Muscle layer of colon (tissue), 2 donors: ENCODE data around the gene USP48.
"Not testable (repeated sequence)": the region's sequence is repeated elsewhere in the genome, so short reads cannot be mapped to it uniquely, and the experiment has no call there.

Experiments
- H3K27ac ChIP-seq: one replicate; pipeline ENCODE4 v1.7.0; 2013; ENCODE audit warnings: low read depth, mild to moderate bottlenecking, low read length, moderate library complexity
- H3K27me3 ChIP-seq, 2 donors: one replicate each; pipeline ENCODE4 v1.7.0; 2013; ENCODE audit warnings: low read length in 2 of 2, mild to moderate bottlenecking in 2 of 2; ENCODE audit not compliant: insufficient read depth in 2 of 2, control insufficient read depth in 1 of 2
- H3K36me3 ChIP-seq: one replicate; pipeline ENCODE4 v1.7.0; 2013; ENCODE audit warnings: mild to moderate bottlenecking, low read length; ENCODE audit not compliant: insufficient read depth
- H3K4me1 ChIP-seq: one replicate; pipeline ENCODE4 v1.7.0; 2013; ENCODE audit warnings: mild to moderate bottlenecking, low read length; ENCODE audit not compliant: insufficient read depth
- H3K4me3 ChIP-seq, 2 donors: one replicate each; pipeline ENCODE4 v1.7.0; 2013; ENCODE audit warnings: low read length in 2 of 2, low read depth in 1 of 2, mild to moderate bottlenecking in 1 of 2, moderate library complexity in 1 of 2
- H3K9ac ChIP-seq: one replicate; pipeline ENCODE4 v1.7.0; 2013; ENCODE audit warnings: low read length
- H3K9me3 ChIP-seq: one replicate; pipeline ENCODE4 v1.7.0; 2013; ENCODE audit warnings: mild to moderate bottlenecking, low read length
- donor health status: abdominal sarcoma.
- donor health status: Adenocarcinoma of cecum.

USP48 gene

DNA sequence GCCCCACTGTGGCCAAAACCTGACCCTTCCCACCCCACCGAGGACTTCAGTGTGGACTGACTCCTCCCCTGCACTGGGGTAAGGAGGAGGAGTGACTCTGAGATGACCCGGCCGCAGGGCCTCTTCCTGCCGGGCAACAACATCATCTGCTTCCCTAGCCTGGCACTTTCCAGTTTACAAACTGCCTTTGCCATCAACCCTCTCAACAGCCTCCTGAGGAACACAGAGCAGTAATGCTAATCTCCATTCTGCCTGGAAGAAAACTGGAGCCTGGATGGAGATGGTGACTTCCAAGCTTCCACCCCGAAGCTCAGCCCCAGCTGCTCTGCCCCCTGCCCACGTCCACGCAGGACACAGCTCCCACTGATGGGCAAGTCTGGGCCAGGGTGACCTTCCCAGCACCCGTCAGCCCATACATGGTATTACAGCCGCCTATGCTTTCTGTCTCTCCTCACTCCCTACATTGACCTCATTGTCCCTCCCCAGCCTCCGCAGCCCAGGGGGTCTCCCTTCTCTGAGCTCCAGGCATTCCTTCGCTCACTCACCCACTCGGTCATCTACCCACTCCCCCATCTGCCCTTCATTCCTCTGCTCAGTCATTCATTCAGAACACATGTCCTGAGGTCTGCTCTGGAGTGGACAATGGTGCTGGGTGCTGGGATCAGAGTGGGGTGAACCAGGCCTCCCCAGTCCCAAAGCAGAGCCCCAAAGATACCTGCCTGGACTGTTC is 148.0 kb downstream of the USP48 start:
- no peak overlapping the region for H3K27ac ChIP-seq
- no peaks in the 10 kb centered on the region for H3K9me3 ChIP-seq
- no peak overlapping the region for H3K9ac ChIP-seq

DNA sequence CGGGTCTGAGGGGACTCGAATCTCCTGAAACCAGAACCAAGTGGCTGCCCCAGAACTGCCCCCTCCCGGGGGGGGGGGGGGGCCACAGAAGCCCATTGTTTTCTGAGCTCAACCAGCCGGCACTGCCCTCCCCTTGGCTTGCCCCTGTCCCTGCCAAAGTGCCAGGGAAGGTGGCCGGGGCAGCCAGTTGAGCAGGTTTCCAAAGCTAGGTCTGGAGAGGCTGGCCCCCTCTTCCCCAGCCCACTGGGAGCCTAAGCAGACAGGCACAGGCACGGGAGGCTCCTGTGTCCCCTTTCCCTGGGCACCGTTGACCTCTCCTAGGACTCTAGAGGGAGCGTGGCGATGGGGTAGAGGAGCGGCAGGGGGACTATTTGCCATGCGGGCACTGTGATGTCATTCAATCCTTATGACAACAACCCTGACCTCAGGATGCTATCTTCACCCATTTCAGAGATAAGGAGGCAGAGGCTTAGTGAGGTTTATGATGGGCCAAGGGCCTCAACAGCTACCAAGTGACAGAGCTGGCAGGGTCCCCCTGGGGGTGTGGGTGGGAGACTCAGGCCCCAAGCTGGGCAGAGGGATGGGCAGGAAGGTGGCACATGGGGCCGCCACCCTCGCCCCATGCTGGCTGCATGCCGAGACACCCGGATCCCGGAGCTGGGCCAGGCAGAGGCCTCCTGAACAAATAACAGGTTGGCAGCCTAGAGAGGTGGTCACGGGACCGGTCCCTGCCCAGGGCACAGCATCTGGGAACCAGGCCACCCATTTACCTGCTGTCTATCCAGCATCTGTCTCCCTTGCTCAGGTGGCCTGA is 148.8 kb downstream of the USP48 start:
- no peaks in the 10 kb centered on the region for H3K36me3 ChIP-seq
- H3K4me1 ChIP-seq: no peaks in the 10 kb centered on the region
- H3K4me3 ChIP-seq: no peak overlapping the region
- H3K9ac ChIP-seq: no peak overlapping the region
- no peak overlapping the region for H3K27ac ChIP-seq
- no peaks in the 10 kb centered on the region for H3K9me3 ChIP-seq
- peaks cover 0 to 5% of the 10 kb centered on the region in 2 donors for H3K27me3 ChIP-seq

More for the DNA sequence above, 148.0 kb downstream of the USP48 start:
- no peaks in the 10 kb centered on the region for H3K36me3 ChIP-seq
- H3K4me1 ChIP-seq: no peaks in the 10 kb centered on the region
- peaks cover 0 to 5% of the 10 kb centered on the region in 2 donors for H3K27me3 ChIP-seq
- H3K4me3 ChIP-seq: no peak overlapping the region

DNA sequence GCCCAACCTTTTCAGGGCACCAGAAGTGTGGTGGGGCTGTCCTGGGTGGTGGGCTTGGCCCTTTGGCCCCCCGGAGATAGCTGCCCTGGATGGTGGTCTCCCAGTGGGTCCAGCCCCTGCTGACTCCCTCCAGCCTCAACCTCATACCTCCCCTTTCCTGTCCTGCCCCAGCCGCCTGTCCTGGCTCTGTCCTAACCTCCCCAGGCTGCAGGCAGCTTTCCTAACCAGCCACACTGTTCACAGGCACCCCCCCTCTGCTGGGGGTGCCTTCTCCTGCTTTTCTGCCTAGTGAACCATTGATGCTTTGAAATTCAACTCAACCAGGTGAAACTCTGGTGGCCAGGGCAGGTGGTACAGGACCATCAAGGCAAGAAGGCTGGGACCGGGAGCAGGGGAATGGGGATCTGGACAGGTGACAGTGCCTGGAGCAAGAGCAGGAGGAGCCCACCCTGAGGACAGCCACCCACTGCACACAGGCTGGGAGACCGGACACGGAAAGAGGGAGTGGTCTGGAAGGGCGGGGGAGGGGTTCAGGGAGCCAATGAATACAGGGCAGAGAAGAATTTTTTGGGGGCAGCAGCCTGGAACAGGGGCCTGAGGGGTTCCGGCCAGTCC is 149.7 kb downstream of the USP48 start:
- Histone ChIP-seq H3K27me3 (peaks cover 0 to 5% of the 10 kb centered on the region in 2 donors), H3K4me1 (no peaks in the 10 kb centered on the region), H3K4me3 (no peak overlapping the region), H3K9me3 (no peaks in the 10 kb centered on the region), H3K36me3 (no peaks in the 10 kb centered on the region), H3K27ac (no peak overlapping the region), H3K9ac (no peak overlapping the region)

DNA sequence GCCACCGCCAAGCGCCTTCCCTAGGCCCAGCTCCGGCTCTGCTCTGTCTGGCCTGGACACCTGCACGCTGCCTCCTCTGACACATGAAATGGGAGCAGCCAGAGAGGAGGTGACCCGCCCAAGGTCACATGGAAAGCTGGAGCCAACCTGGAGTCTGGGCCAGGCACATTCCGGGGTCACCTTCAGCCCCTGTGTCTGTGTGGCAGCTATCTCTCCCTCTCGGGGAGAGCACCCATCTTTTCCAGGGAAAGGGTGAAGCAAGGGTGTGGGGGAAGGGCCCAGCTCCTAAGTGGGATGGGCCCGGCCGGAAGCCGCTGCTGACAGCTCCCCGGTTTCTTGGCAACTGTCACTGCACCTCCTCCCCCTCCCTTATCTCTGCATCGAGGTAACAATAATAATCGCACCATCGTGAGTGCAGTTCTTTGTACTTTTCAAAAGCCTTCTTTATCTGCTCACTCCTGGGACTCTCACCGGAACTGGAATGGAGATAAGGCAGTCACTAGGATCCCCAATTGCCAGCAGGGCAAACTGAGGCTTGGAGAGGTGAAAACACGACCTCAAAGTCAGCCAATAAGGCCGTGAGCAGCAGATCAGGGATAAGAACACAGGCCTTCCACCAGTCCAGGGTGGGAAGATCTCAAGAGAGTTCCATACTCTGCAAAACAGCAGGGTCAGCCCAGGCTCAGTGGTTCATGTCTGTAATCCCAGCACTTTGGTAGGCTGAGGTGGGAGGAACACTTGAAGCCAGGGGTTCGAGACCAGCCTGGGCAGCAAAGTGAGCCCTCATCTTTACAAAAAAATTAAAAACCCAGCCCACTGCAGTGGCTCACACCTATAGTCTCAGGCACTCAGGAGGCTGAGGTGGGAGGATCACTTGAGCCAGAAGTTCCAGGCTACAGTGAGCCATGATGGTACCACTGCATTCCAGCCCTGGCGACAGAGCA is 150.7 kb downstream of the USP48 start:
- Histone ChIP-seq H3K36me3 (no peaks in the 10 kb centered on the region), H3K27ac (no peak overlapping the region), H3K9ac (no peak overlapping the region), H3K27me3 (peaks cover 0 to 5% of the 10 kb centered on the region in 2 donors), H3K4me1 (no peaks in the 10 kb centered on the region), H3K9me3 (no peaks in the 10 kb centered on the region), H3K4me3 (no peak overlapping the region)

DNA sequence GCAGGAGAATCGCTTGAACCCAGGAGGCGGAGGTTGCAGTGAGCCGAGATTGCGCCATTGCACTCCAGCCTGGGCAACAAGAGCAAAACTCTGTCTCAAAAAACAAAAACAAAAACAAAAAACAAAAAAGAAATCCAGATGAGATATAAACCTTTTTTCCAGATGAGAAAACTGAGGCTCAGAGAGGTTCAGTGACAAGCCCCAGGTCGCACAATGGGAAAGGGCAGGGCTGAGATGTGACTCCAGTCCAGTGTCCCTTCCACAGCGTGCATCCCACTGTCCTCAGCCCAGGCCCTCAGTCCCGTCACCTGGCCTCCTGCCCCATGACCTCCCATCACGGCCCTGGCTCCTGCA is 151.4 kb downstream of the USP48 start:
- not testable (repeated sequence) for H3K27ac ChIP-seq, H3K4me3 ChIP-seq, H3K9me3 ChIP-seq, H3K4me1 ChIP-seq, H3K27me3 ChIP-seq, H3K9ac ChIP-seq, H3K36me3 ChIP-seq

DNA sequence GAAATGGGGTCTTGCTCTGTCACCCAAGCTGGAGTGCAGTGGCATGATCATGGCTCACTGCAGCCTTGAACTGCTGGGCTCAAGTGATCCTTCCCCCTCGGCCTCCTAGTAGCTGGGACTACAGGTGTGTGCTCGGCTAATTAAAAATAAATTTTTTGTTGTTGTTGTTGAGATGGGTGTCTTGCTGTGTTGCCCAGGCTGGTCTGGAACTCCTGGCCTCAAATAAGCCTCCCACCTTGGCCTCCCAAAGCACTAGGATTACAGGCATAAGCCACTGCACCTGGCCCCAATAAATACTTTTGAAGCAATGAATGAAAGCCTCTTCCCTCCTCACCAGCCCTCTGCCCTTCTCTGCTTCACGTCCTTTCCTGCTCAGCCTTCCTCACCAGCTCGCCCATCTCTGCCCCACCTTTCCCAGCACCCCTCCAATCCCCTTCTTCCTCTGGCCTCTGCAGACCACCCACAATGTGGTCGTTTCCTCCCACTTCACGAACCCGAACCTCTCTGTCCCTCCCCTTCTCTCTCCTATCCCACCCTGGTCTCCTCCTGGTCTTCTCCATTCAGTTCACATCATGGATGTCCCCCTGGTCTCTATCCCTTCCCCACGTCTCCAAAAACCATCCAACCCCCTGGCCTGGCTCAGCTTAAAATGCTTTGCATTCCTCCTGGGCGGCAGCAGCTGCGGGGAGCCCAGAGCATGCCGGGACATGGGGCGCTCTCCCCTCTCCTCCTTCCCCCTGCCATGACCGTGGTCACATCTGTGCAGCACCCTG is 152.2 kb downstream of the USP48 start:
- Histone ChIP-seq H3K4me3 (no peak overlapping the region), H3K27ac (no peak overlapping the region), H3K9ac (no peak overlapping the region), H3K4me1 (no peaks in the 10 kb centered on the region), H3K9me3 (no peaks in the 10 kb centered on the region), H3K27me3 (peaks cover 0 to 5% of the 10 kb centered on the region in 2 donors), H3K36me3 (no peaks in the 10 kb centered on the region)

GRCh38 chr1:21629971-21630370 is 153.0 kb downstream of the USP48 start:
- Histone ChIP-seq H3K9ac (no peak overlapping the region), H3K27me3 (peaks cover 0 to 8% of the 10 kb centered on the region in 2 donors), H3K4me3 (no peak overlapping the region), H3K9me3 (no peaks in the 10 kb centered on the region), H3K27ac (no peak overlapping the region), H3K36me3 (no peaks in the 10 kb centered on the region), H3K4me1 (no peaks in the 10 kb centered on the region)

DNA sequence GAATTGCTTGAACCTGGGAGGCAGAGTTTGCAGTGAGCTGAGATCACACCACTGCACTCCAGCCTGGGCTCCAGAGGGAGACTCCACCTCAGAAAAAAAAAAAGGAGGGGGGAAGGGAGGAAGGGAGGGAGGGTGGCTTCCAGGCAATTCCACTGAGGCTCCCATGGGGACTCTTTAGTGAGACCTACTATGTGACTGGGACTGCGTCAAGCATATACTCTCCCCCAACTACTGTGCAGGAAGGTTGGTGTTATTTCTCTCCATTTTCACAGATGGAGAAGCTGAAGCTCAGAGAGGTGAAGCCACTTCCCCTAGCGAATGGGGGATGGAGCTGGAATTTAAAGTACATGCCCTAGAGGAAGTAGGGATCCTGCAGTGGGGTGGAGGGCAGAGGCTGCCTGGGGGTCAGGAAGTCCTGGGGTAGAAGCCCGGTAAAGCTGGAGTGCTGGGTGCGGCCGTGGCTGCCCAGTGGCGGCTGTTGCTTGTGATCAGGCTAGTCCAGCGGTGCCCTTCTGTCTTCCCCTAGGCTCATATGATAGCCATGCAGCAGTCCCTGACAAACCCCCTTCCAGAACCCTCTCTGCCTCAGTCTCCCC is 154.1 kb downstream of the USP48 start:
- Histone ChIP-seq H3K4me3 (no peak overlapping the region), H3K9ac (no peak overlapping the region), H3K27ac (no peak overlapping the region), H3K27me3 (peaks cover 0 to 19% of the 10 kb centered on the region in 2 donors), H3K36me3 (no peaks in the 10 kb centered on the region), H3K4me1 (no peaks in the 10 kb centered on the region), H3K9me3 (no peaks in the 10 kb centered on the region)
